ENCODE measurements around the gene RPS15A.
"Not testable (repeated sequence)": the region's sequence is repeated elsewhere in the genome, so short reads cannot be mapped to it uniquely, and the experiment has no call there.

The RPS15A gene

DNA sequence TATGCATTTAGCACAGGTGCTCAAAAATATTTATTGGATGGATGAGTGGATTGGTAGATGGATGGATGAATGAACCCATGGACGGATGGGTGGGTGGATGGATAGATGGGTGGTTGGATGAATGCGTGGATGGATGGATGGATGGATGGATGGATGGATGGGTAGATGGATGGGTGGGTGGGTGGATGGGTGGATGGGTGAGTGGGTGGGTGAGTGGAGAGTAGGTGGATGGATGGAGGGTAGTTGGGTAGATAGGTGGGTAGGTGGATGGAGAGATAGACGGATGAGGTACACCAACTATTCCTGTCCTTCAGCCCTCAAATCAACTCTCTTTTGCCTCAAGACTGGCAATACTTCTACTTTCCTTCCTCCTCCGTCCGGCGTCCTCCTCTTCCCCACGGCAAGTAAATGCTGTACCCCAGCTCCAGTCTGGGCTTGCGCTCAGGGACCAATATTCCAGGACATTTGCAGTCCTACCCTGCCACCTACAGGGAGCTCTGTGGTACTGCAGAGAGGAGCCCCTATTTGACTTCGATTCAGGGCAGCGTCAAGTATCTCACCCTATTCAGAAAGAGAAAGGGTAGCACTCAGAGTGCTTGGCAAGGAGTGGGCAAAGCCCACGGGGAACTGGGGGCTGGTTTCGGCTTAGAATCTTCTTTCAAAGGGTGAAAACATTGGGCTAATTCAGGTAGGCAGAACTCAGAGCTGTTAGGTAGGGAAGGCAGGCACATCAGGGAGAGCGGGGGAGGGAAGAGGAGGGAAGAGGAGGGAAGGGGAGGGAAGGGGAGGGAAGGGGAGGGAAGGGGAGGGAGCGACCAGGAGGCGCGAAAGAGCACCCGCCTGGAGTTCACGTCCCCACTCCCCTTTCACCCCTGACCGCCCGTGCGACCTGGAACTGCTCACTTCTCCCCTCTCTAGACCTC is 30.3 kb downstream of the RPS15A start:
- TF ChIP-seq, protein P1, sequence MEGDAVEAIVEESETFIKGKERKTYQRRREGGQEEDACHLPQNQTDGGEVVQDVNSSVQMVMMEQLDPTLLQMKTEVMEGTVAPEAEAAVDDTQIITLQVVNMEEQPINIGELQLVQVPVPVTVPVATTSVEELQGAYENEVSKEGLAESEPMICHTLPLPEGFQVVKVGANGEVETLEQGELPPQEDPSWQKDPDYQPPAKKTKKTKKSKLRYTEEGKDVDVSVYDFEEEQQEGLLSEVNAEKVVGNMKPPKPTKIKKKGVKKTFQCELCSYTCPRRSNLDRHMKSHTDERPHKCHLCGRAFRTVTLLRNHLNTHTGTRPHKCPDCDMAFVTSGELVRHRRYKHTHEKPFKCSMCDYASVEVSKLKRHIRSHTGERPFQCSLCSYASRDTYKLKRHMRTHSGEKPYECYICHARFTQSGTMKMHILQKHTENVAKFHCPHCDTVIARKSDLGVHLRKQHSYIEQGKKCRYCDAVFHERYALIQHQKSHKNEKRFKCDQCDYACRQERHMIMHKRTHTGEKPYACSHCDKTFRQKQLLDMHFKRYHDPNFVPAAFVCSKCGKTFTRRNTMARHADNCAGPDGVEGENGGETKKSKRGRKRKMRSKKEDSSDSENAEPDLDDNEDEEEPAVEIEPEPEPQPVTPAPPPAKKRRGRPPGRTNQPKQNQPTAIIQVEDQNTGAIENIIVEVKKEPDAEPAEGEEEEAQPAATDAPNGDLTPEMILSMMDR (conservative IDR thresholded peaks at IDR 0.05; ENCODE audit: low read depth, low read length) = peak; percentile 52
- not testable (repeated sequence) for DNase-seq (ENCODE audit: low read depth)

DNA sequence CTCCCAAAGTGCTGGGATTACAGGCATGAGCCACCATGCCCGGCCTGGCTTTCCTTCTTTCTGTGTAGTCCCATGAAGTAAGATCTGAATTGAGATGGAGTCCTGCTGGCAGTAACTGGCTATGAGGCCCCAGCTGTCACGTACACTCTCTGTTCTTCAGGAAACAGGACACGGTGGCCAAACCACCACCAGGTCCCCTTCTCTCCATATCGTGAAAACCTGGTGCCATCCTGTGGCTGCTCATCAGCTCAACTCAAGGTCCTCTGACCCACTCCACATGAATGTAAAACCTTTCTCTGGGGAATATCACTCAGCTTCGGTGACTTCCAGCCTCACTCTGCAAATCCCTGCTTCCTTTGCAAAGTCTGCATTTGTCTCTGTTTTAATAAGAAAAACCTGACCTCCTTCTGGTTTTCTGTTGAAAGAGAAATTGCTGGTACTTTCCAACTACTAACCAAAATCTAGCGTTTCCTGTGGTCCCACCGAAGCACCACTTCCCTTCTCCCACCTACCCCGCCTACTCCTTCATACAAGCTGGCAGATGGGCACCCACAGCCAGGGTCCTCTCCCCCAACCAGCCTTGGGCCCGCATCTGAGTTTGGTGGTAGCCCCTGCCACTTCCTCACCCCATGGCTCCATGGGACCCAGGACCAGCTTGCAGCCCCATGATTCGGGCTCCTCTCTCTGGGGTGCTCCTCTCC is 32.0 kb downstream of the RPS15A start:
- not testable (repeated sequence) for H3K4me3 ChIP-seq (ENCODE audit: low read length); DNase-seq (ENCODE audit: low read depth)

More for the DNA sequence above, 30.3 kb downstream of the RPS15A start:
- H3K4me3 ChIP-seq (ENCODE audit: low read length) = not testable (repeated sequence)

DNA sequence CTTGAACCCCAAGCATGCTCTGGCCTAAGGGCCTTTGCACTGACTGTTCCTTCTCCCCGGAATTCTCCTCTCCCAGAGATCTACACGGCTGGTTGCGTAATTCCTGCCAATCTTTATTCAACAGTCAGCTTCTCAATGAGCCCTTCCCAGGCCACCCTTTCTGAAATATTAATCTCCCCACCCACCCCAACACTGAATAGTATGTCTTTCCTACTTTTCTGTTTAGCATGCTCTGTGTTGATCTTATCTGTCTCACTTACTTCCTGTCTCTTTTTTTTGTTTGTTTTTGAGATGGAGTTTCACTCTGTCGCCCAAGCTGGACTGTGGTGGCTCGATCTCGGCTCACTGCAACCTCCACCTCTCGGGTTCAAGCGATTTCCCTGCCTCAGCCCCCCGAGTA is 33.5 kb downstream of the RPS15A start:
- not testable (repeated sequence) for DNase-seq (ENCODE audit: low read depth); H3K4me3 ChIP-seq (ENCODE audit: low read length)

DNA sequence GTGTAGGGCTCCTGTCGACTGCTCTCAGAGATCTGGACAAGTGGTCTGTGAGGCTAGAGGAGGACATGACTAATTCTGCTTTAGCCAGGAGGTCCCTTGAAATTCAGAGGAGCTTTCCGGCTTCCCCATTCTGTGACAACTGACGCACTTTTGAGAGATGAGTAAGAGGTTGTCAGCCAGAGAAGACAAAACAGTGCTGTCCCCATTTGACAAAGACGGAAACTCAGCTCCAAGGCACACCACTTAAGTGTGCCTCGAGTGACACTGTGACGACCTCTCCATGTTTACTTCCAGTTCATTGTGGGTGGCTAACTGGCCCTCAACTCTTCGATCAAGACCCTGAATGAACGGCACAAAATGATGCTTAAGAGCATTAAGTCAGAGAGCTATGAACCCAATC is 47.3 kb downstream of the RPS15A start:
- H3K4me3 ChIP-seq (ENCODE audit: low read length); DNase-seq (ENCODE audit: low read depth): not testable (repeated sequence)

DNA sequence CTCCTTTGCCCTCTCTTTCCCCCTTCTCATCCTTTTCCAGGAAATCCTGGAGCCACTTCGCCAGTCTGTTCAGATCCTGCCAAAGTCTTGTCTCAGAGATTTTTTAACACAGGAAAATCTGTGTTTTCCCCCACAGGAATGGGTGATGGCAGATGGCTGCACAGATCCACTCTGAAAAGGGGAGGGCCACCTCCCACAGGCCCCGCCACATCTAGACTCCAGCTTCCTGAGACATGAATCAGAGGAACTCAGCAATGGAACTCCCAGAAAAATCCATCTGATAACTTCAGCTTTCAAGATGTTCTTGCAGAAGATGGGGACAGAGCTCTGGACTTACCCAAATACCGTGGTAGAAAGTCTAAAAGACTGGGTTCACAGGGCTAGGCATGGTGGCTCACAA is 50.1 kb downstream of the RPS15A start:
- DNase-seq (ENCODE audit: low read depth) = not testable (repeated sequence)

DNA sequence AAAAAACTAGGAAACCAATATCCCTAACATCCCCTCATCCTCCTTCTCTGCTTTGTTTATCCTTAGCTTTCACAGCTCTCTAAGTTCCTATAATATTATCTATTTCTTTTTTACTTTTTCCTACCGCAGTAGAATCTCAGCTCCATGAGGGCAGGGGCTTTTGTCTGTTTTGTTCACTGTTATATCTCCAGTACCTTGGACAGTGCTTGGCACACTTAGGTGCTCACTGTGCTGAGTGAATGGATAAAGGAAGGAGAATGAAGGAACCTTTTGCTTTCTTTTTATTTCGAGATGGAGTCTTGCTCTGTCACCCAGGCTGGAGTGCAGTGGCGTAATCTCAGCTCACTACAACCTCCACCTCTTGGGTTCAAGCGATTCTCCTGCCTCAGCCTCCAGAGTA is 51.4 kb downstream of the RPS15A start:
- not testable (repeated sequence) for DNase-seq (ENCODE audit: low read depth); H3K4me3 ChIP-seq (ENCODE audit: low read length)

More for the DNA sequence above, 50.1 kb downstream of the RPS15A start:
- not testable (repeated sequence) for H3K4me3 ChIP-seq (ENCODE audit: low read length)

DNA sequence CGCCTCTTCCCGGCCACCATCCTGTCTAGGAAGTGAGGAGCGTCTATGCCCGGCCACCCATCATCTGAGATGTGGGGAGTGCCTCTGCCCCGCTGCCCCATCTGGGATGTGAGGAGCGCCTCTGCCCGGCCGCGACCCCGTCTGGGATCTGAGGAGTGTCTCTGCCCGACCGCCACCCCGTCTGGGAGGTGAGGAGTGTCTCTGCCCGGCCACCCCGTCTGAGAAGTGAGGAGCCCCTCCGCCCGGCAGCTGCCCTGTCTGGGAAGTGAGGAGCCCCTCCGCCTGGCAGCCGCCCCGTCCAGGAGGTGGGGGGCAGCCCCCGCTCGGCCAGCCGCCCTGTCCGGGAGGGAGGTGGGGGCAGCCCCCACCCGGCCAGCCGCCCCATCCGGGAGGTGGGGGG is 55.9 kb downstream of the RPS15A start:
- DNase-seq (ENCODE audit: low read depth); H3K4me3 ChIP-seq (ENCODE audit: low read length): not testable (repeated sequence)

Measured in retinal pigment epithelial cell (primary cell).